ENCODE results near the gene CHID1.

The CHID1 gene

GRCh38 chr11:889687-890475 is 20.7 kb downstream of the CHID1 start:
- H3K9me3 ChIP-seq (ENCODE audit: control extremely low read depth in 1 of 5, control insufficient read depth in 4 of 5, insufficient read depth in 2 of 5, low read depth in 1 of 5, low read length in 4 of 5): no peaks in the 10 kb centered on the region
- no peak overlapping the region for H3K4me3 ChIP-seq (ENCODE audit: control insufficient read depth in 1 of 7, extremely low read depth in 1 of 7, insufficient read depth in 4 of 7, low read depth in 2 of 7, low read length in 6 of 7)
- POLR2A ChIA-PET: no interaction called here
- DNase-seq: no peak
- H3K4me1 ChIP-seq (ENCODE audit: control extremely low read depth in 1 of 4, control insufficient read depth in 4 of 4, insufficient read depth in 4 of 4, low read length in 3 of 4): no peaks in the 10 kb centered on the region
- peaks cover 7 to 42% (median 23%) of the 10 kb centered on the region in 4 experiments for H3K36me3 ChIP-seq (ENCODE audit: control insufficient read depth in 4 of 4, insufficient read depth in 4 of 4, low read length in 3 of 4)
- H3K27me3 ChIP-seq (replicated peaks in 2 of 5; ENCODE audit: control insufficient read depth in 4 of 5, insufficient read depth in 5 of 5, low read length in 4 of 5): no peaks in the 10 kb centered on the region
- no peak overlapping the region for H3K27ac ChIP-seq (ENCODE audit: insufficient read depth in 1 of 2, low read depth in 1 of 2, low read length in 2 of 2, poor library complexity in 1 of 2, severe bottlenecking in 2 of 2)
- CTCF ChIA-PET: interaction anchor here (0.7 kb wide), 1 partner anchor 12 kb away, joined by 3 read pairs; no protein-coding TSS in a partner anchor
- WGBS (ENCODE audit: insufficient coverage): 95% methylated on average over 32 of the region's 32 CpGs

- Histone ChIP-seq H3K4me3 (ENCODE audit: control insufficient read depth in 1 of 7, extremely low read depth in 1 of 7, insufficient read depth in 4 of 7, low read depth in 2 of 7, low read length in 6 of 7) (no peak overlapping the region), H3K4me1 (ENCODE audit: control extremely low read depth in 1 of 4, control insufficient read depth in 4 of 4, insufficient read depth in 4 of 4, low read length in 3 of 4) (no peaks in the 10 kb centered on the region), H3K9me3 (ENCODE audit: control extremely low read depth in 1 of 5, control insufficient read depth in 4 of 5, insufficient read depth in 2 of 5, low read depth in 1 of 5, low read length in 4 of 5) (no peaks in the 10 kb centered on the region), H3K27me3 (replicated peaks in 2 of 5; ENCODE audit: control insufficient read depth in 4 of 5, insufficient read depth in 5 of 5, low read length in 4 of 5) (no peaks in the 10 kb centered on the region), H3K36me3 (ENCODE audit: control insufficient read depth in 4 of 4, insufficient read depth in 4 of 4, low read length in 3 of 4) (peaks cover 7 to 47% (median 27%) of the 10 kb centered on the region in 4 experiments), H3K27ac (ENCODE audit: insufficient read depth in 1 of 2, low read depth in 1 of 2, low read length in 2 of 2, poor library complexity in 1 of 2, severe bottlenecking in 2 of 2) (no peak overlapping the region)
- POLR2A ChIA-PET: no interaction called here
- CTCF ChIA-PET: interaction anchor here (0.7 to 1.4 kb wide), 2 partner anchors 10 to 12 kb away, joined by 3 to 5 read pairs; no protein-coding TSS in a partner anchor
- no peak for DNase-seq
- 97% methylated on average over 12 of the region's 13 CpGs for WGBS (ENCODE audit: insufficient coverage)
Observed at GRCh38 chr11:889257-889656, 21.4 kb downstream of the CHID1 start.

- Histone ChIP-seq H3K9me3 (ENCODE audit: control extremely low read depth in 1 of 5, control insufficient read depth in 4 of 5, insufficient read depth in 2 of 5, low read depth in 1 of 5, low read length in 4 of 5) (no peaks in the 10 kb centered on the region), H3K4me3 (ENCODE audit: control insufficient read depth in 1 of 7, extremely low read depth in 1 of 7, insufficient read depth in 4 of 7, low read depth in 2 of 7, low read length in 6 of 7) (no peak overlapping the region), H3K4me1 (ENCODE audit: control extremely low read depth in 1 of 4, control insufficient read depth in 4 of 4, insufficient read depth in 4 of 4, low read length in 3 of 4) (no peaks in the 10 kb centered on the region), H3K27ac (ENCODE audit: insufficient read depth in 1 of 2, low read depth in 1 of 2, low read length in 2 of 2, poor library complexity in 1 of 2, severe bottlenecking in 2 of 2) (no peak overlapping the region), H3K27me3 (replicated peaks in 2 of 5; ENCODE audit: control insufficient read depth in 4 of 5, insufficient read depth in 5 of 5, low read length in 4 of 5) (no peaks in the 10 kb centered on the region), H3K36me3 (ENCODE audit: control insufficient read depth in 4 of 4, insufficient read depth in 4 of 4, low read length in 3 of 4) (peaks cover 7 to 52% (median 33%) of the 10 kb centered on the region in 4 experiments)
- ChIA-PET POLR2A (no interaction called here), CTCF (interaction anchor here (0.7 to 1.4 kb wide), 2 partner anchors 9 to 10 kb away, joined by 4 to 5 read pairs; no protein-coding TSS in a partner anchor)
- no peak for DNase-seq
- WGBS (ENCODE audit: insufficient coverage): 96% methylated on average over 37 of the region's 45 CpGs
Observed at GRCh38 chr11:888310-889212, 22.0 kb downstream of the CHID1 start.

DNA sequence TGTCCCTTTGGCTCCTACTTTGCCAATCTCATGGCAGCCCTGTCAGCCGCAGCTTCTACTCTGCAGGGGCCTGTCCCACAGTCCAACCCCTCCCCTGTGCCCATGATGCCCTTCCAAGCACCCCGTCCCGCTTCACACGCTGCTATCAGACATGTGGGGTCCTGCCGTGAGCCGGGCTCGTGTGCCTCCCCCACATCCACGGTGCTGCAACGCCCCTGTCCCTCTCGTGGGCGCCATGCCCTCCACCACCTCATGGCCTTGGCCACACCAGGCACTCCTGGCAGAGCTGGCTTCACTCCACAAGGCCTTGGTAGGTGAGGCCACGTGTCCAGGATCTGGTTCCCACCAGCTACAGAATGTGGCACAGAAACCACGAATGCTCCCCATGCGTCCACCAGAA is 23.0 kb downstream of the CHID1 start:
- WGBS (ENCODE audit: insufficient coverage): 98% methylated on average over 14 of the region's 14 CpGs
- ChIA-PET CTCF (interaction anchor here (0.7 kb wide), 1 partner anchor 11 kb away, joined by 4 read pairs; no protein-coding TSS in a partner anchor), POLR2A (no interaction called here)
- Histone ChIP-seq H3K27ac (ENCODE audit: insufficient read depth in 1 of 2, low read depth in 1 of 2, low read length in 2 of 2, poor library complexity in 1 of 2, severe bottlenecking in 2 of 2) (no peak overlapping the region), H3K4me1 (ENCODE audit: control extremely low read depth in 1 of 4, control insufficient read depth in 4 of 4, insufficient read depth in 4 of 4, low read length in 3 of 4) (peaks cover 0 to 2% (median 0%) of the 10 kb centered on the region in 4 experiments), H3K4me3 (ENCODE audit: control insufficient read depth in 1 of 7, extremely low read depth in 1 of 7, insufficient read depth in 4 of 7, low read depth in 2 of 7, low read length in 6 of 7) (no peak overlapping the region), H3K27me3 (replicated peaks in 2 of 5; ENCODE audit: control insufficient read depth in 4 of 5, insufficient read depth in 5 of 5, low read length in 4 of 5) (no peaks in the 10 kb centered on the region), H3K36me3 (ENCODE audit: control insufficient read depth in 4 of 4, insufficient read depth in 4 of 4, low read length in 3 of 4) (peaks cover 5 to 56% (median 39%) of the 10 kb centered on the region in 4 experiments), H3K9me3 (ENCODE audit: control extremely low read depth in 1 of 5, control insufficient read depth in 4 of 5, insufficient read depth in 2 of 5, low read depth in 1 of 5, low read length in 4 of 5) (no peaks in the 10 kb centered on the region)
- DNase-seq: no peak

- over 99% methylated on average over 17 of the region's 17 CpGs for WGBS (ENCODE audit: insufficient coverage)
- peaks cover 3 to 56% (median 38%) of the 10 kb centered on the region in 4 experiments for H3K36me3 ChIP-seq (ENCODE audit: control insufficient read depth in 4 of 4, insufficient read depth in 4 of 4, low read length in 3 of 4)
- H3K9me3 ChIP-seq (ENCODE audit: control extremely low read depth in 1 of 5, control insufficient read depth in 4 of 5, insufficient read depth in 2 of 5, low read depth in 1 of 5, low read length in 4 of 5): no peaks in the 10 kb centered on the region
- DNase-seq: no peak
- H3K27ac ChIP-seq (ENCODE audit: insufficient read depth in 1 of 2, low read depth in 1 of 2, low read length in 2 of 2, poor library complexity in 1 of 2, severe bottlenecking in 2 of 2): no peak overlapping the region
- CTCF ChIA-PET: no interaction called here
- H3K4me3 ChIP-seq (ENCODE audit: control insufficient read depth in 1 of 7, extremely low read depth in 1 of 7, insufficient read depth in 4 of 7, low read depth in 2 of 7, low read length in 6 of 7): no peak overlapping the region
- POLR2A ChIA-PET: no interaction called here
- peaks cover 0 to 2% (median 0%) of the 10 kb centered on the region in 4 experiments for H3K4me1 ChIP-seq (ENCODE audit: control extremely low read depth in 1 of 4, control insufficient read depth in 4 of 4, insufficient read depth in 4 of 4, low read length in 3 of 4)
- H3K27me3 ChIP-seq (replicated peaks in 2 of 5; ENCODE audit: control insufficient read depth in 4 of 5, insufficient read depth in 5 of 5, low read length in 4 of 5): no peaks in the 10 kb centered on the region
Observed at GRCh38 chr11:886568-886967, 24.0 kb downstream of the CHID1 start.

GRCh38 chr11:884578-885070 is 26.0 kb downstream of the CHID1 start:
- H3K27ac ChIP-seq (ENCODE audit: insufficient read depth in 1 of 2, low read depth in 1 of 2, low read length in 2 of 2, poor library complexity in 1 of 2, severe bottlenecking in 2 of 2): no peak overlapping the region
- no peak overlapping the region for H3K4me3 ChIP-seq (ENCODE audit: control insufficient read depth in 1 of 7, extremely low read depth in 1 of 7, insufficient read depth in 4 of 7, low read depth in 2 of 7, low read length in 6 of 7)
- CTCF ChIA-PET: no interaction called here
- DNase-seq: no peak
- no peaks in the 10 kb centered on the region for H3K9me3 ChIP-seq (ENCODE audit: control extremely low read depth in 1 of 5, control insufficient read depth in 4 of 5, insufficient read depth in 2 of 5, low read depth in 1 of 5, low read length in 4 of 5)
- WGBS (ENCODE audit: insufficient coverage): 89% methylated on average over 9 of the region's 16 CpGs
- no peaks in the 10 kb centered on the region for H3K27me3 ChIP-seq (replicated peaks in 2 of 5; ENCODE audit: control insufficient read depth in 4 of 5, insufficient read depth in 5 of 5, low read length in 4 of 5)
- H3K4me1 ChIP-seq (ENCODE audit: control extremely low read depth in 1 of 4, control insufficient read depth in 4 of 4, insufficient read depth in 4 of 4, low read length in 3 of 4): peaks cover 0 to 2% (median 0%) of the 10 kb centered on the region in 4 experiments
- POLR2A ChIA-PET: no interaction called here
- peaks cover 5 to 62% (median 45%) of the 10 kb centered on the region in 4 experiments for H3K36me3 ChIP-seq (ENCODE audit: control insufficient read depth in 4 of 4, insufficient read depth in 4 of 4, low read length in 3 of 4)
